ENCODE data around the gene MAIP1.

Gene MAIP1

DNA sequence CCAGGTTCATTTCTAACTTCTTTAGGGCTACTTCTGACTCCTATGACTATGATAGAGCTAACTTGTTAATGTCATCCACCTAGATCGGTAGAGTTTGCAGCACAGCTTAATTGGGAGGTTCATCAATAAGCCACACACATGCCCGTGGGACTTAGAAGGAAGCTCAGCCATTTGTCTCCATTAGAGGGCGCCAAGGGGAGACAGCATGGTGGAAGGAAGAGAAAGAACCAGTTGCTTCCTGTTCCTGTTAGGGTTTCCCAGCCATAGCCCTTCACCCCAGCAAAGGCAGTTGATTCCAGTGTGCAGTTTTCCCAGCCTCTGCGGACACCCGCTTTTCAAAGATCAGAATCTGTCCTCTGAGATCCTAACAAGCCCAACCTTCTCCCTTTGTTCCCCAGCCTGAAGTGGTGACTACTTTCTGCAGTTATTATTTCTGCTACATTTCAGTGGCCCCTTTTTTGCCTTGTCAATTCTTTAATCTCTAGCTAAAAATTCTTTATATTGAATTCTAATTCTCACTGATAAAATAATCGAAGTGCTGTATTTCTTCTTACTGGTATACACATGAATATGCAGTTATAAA lies 30.3 kb downstream of the MAIP1 start:
- intact Hi-C loops (cut with DNase I; ENCODE audit: low total_unique reads): no loop called here
- no peak overlapping the region for H3K27ac ChIP-seq
- DNase-seq: peak in 1 of 2 donors; percentile 48
- no peaks in the 10 kb centered on the region for H3K27me3 ChIP-seq
- H3K9me3 ChIP-seq: no peaks in the 10 kb centered on the region
- H3K4me1 ChIP-seq: no peaks in the 10 kb centered on the region
- no peaks in the 10 kb centered on the region for H3K36me3 ChIP-seq
- TF ChIP-seq, protein P1, sequence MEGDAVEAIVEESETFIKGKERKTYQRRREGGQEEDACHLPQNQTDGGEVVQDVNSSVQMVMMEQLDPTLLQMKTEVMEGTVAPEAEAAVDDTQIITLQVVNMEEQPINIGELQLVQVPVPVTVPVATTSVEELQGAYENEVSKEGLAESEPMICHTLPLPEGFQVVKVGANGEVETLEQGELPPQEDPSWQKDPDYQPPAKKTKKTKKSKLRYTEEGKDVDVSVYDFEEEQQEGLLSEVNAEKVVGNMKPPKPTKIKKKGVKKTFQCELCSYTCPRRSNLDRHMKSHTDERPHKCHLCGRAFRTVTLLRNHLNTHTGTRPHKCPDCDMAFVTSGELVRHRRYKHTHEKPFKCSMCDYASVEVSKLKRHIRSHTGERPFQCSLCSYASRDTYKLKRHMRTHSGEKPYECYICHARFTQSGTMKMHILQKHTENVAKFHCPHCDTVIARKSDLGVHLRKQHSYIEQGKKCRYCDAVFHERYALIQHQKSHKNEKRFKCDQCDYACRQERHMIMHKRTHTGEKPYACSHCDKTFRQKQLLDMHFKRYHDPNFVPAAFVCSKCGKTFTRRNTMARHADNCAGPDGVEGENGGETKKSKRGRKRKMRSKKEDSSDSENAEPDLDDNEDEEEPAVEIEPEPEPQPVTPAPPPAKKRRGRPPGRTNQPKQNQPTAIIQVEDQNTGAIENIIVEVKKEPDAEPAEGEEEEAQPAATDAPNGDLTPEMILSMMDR (IDR thresholded peaks at IDR 0.05): peak; percentile 16 to 26
- H3K4me3 ChIP-seq: no peak overlapping the region

DNA sequence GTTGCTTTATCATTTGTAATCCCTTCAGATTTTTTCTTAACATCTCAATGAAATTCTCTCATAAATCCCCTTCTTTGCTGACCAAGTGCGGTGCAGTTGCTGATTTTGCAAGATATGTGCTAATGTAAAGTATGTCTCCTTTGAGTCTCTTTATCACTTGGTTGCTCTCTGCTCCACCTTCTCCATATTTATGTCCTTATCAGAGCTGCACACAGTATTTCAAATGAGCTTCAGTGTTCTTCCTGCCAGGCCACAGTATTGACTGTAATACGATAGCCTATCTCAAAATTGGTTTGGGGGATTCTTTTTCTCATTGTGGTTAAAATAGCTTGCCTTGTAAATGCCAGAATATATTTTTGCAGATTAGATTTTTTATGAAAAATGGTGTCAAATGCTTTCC lies 32.2 kb downstream of the MAIP1 start:
- Histone ChIP-seq H3K4me3 (no peak overlapping the region), H3K27me3 (no peaks in the 10 kb centered on the region), H3K27ac (no peak overlapping the region), H3K36me3 (no peaks in the 10 kb centered on the region), H3K9me3 (no peaks in the 10 kb centered on the region), H3K4me1 (no peaks in the 10 kb centered on the region)
- TF ChIP-seq, protein P1 (IDR thresholded peaks at IDR 0.05): no peak
- intact Hi-C loops (cut with DNase I; ENCODE audit: low total_unique reads): no loop called here
- no peak for DNase-seq

- Histone ChIP-seq H3K9me3 (no peaks in the 10 kb centered on the region), H3K4me3 (no peak overlapping the region), H3K4me1 (no peaks in the 10 kb centered on the region), H3K27ac (no peak overlapping the region), H3K36me3 (no peaks in the 10 kb centered on the region), H3K27me3 (no peaks in the 10 kb centered on the region)
- no peak for DNase-seq
- intact Hi-C loops (cut with DNase I; ENCODE audit: low total_unique reads): no loop called here
- TF ChIP-seq, protein P1 (IDR thresholded peaks at IDR 0.05): no peak
Measured at GRCh38 chr2:199988151-199988550, 32.8 kb downstream of the MAIP1 start.

DNA sequence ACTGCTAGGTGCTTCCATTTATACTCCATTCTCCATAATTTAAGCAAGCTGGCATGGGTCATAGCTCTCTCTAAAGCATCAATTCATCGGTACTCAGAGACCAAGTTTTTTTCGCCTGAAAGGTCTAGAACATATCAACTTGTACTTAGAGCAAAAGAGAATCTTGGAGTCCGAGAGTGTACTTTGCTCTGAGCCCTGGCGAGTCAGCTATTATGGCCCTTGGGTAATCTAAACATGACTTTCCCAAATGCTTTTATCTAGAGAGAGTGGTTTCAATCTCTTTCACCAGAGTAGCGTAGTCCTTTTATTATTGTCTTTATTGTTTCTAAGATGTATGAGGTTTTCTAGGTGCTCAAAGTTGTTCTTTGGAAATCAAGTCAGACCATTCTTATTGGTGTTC lies 34.4 kb downstream of the MAIP1 start:
- no peak for DNase-seq
- H3K27ac ChIP-seq: no peak overlapping the region
- intact Hi-C loops (cut with DNase I; ENCODE audit: low total_unique reads): no loop called here

GRCh38 chr2:199991691-199992090 lies 36.3 kb downstream of the MAIP1 start:
- Histone ChIP-seq H3K36me3 (no peaks in the 10 kb centered on the region), H3K27me3 (no peaks in the 10 kb centered on the region), H3K27ac (no peak overlapping the region), H3K4me3 (no peak overlapping the region), H3K4me1 (no peaks in the 10 kb centered on the region), H3K9me3 (no peaks in the 10 kb centered on the region)
- intact Hi-C loops (cut with DNase I; ENCODE audit: low total_unique reads): no loop called here
- no peak for DNase-seq
- TF ChIP-seq, protein P1 (IDR thresholded peaks at IDR 0.05): no peak

More for the DNA sequence above, 34.4 kb downstream of the MAIP1 start:
- Histone ChIP-seq H3K27me3 (no peaks in the 10 kb centered on the region), H3K36me3 (no peaks in the 10 kb centered on the region), H3K4me1 (no peaks in the 10 kb centered on the region), H3K9me3 (no peaks in the 10 kb centered on the region), H3K4me3 (no peak overlapping the region)
- TF ChIP-seq, protein P1 (IDR thresholded peaks at IDR 0.05): no peak

DNA sequence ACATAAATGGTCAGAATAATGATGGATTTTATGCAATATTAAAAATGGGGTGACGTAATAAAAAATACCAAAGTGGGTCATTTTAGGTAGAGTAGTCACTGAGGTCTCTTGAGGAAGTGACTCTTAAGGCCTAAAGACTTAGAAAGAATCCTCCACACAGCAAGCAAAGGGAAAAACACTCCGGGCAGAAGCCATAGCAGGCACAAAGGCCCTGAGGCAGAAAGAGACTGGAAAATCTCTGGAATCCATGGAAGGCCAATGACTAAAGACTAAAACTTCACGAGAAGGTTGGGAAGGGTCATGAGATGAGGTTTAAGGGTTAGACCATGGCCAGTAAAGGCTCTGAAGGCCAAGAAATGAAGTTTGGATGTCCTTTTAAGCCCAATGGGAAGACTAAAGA lies 36.9 kb downstream of the MAIP1 start:
- Histone ChIP-seq H3K27me3 (no peaks in the 10 kb centered on the region), H3K9me3 (no peaks in the 10 kb centered on the region), H3K27ac (no peak overlapping the region), H3K4me3 (no peak overlapping the region), H3K4me1 (no peaks in the 10 kb centered on the region), H3K36me3 (no peaks in the 10 kb centered on the region)
- TF ChIP-seq, protein P1 (IDR thresholded peaks at IDR 0.05): no peak
- intact Hi-C loops (cut with DNase I; ENCODE audit: low total_unique reads): no loop called here
- DNase-seq: no peak

Measured in tibial artery (tissue), 4 donors.